Neuronal stem cell (in vitro differentiated cells): ENCODE results near the gene PTGR3.

Source experiments
- DNase-seq: peaks from one replicate; pipeline ENCODE4 v3.0.0-alpha.2; 2013; ENCODE audit warnings: low spot score
- H2AFZ ChIP-seq: one replicate; pipeline ENCODE4 v1.6.1; 2013; ENCODE audit warnings: mild to moderate bottlenecking, low read length, inconsistent platforms
- H2AK5ac ChIP-seq: 2 replicates; pipeline ENCODE4 v1.6.1; 2013; ENCODE audit warnings: low read depth, mild to moderate bottlenecking, inconsistent platforms, low read length, moderate library complexity, mixed read lengths
- H2BK120ac ChIP-seq: 2 replicates; pipeline ENCODE4 v1.6.1; 2013; ENCODE audit warnings: low read depth, mild to moderate bottlenecking, inconsistent platforms, low read length, moderate library complexity, mixed read lengths
- H2BK12ac ChIP-seq: one replicate; pipeline ENCODE4 v1.6.1; 2013; ENCODE audit warnings: low read length, inconsistent platforms
- H2BK15ac ChIP-seq: 2 replicates; pipeline ENCODE4 v1.6.1; 2013; ENCODE audit warnings: mild to moderate bottlenecking, low read length, inconsistent platforms, mixed read lengths
- H2BK5ac ChIP-seq: one replicate; pipeline ENCODE4 v1.6.1; 2013; ENCODE audit warnings: inconsistent platforms, mild to moderate bottlenecking, low read length, moderate library complexity
- H3K14ac ChIP-seq: one replicate; pipeline ENCODE4 v1.6.1; 2013; ENCODE audit warnings: low read length, inconsistent platforms
- H3K18ac ChIP-seq: 2 replicates; pipeline ENCODE4 v1.6.1; 2013; ENCODE audit warnings: low read length, inconsistent platforms
- H3K23ac ChIP-seq: 2 replicates; pipeline ENCODE4 v1.6.1; 2013; ENCODE audit warnings: low read depth, mild to moderate bottlenecking, mixed read lengths, low read length, inconsistent platforms; ENCODE audit not compliant: poor library complexity
- H3K27ac ChIP-seq: replicated peaks from 3 replicates; pipeline ENCODE4 v1.5.1; 2013; ENCODE audit warnings: low read length, inconsistent platforms
- H3K27me3 ChIP-seq, 3 experiments: 2 replicates each; pipeline ENCODE4 v1.6.1; 2013; ENCODE audit warnings: low read length in 3 of 3, mild to moderate bottlenecking in 2 of 3, inconsistent platforms in 1 of 3, low read depth in 1 of 3, mixed read lengths in 1 of 3, moderate library complexity in 1 of 3; ENCODE audit not compliant: control insufficient read depth in 3 of 3, insufficient read depth in 3 of 3
- H3K36me3 ChIP-seq, 2 donors: replicated peaks in 1 of 2; 2 replicates each; pipeline ENCODE4 v1.6.1; 2013; ENCODE audit warnings: low read length in 2 of 2; ENCODE audit not compliant: control insufficient read depth in 2 of 2, insufficient read depth in 2 of 2
- H3K4ac ChIP-seq: 2 replicates; pipeline ENCODE4 v1.6.1; 2013; ENCODE audit warnings: inconsistent platforms, mild to moderate bottlenecking, low read length, moderate library complexity
- H3K4me1 ChIP-seq, 2 donors: 1 replicate in 1 of 2; 2 replicates in 1 of 2; pipeline ENCODE4 v1.6.1; 2013; ENCODE audit warnings: low read length in 2 of 2, low read depth in 1 of 2; ENCODE audit not compliant: control insufficient read depth in 2 of 2, insufficient read depth in 1 of 2
- H3K4me2 ChIP-seq: one replicate; pipeline ENCODE4 v1.6.1; 2013; ENCODE audit warnings: mild to moderate bottlenecking, low read length, inconsistent platforms; ENCODE audit not compliant: insufficient read depth, poor library complexity, severe bottlenecking
- H3K4me3 ChIP-seq, 2 donors: 2 replicates each; pipeline ENCODE4 v1.5.1; 2013; ENCODE audit warnings: low read length in 2 of 2, mild to moderate bottlenecking in 2 of 2, inconsistent platforms in 1 of 2, moderate library complexity in 1 of 2
- H3K79me1 ChIP-seq: one replicate; pipeline ENCODE4 v1.6.1; 2013; ENCODE audit warnings: low read depth, mild to moderate bottlenecking, inconsistent platforms, low read length, moderate library complexity
- H3K9ac ChIP-seq: one replicate; pipeline ENCODE4 v1.6.1; 2013; ENCODE audit warnings: mild to moderate bottlenecking, low read depth, low read length, inconsistent platforms; ENCODE audit not compliant: poor library complexity
- H3K9me3 ChIP-seq, 2 donors: replicated peaks in 1 of 2; 2 replicates each; pipeline versions ENCODE3 to v1.6.1; 2013; ENCODE audit warnings: low read length in 2 of 2, mild to moderate bottlenecking in 2 of 2, inconsistent platforms in 1 of 2, low read depth in 1 of 2, mixed read lengths in 1 of 2, moderate library complexity in 1 of 2; ENCODE audit not compliant: control insufficient read depth in 2 of 2, insufficient read depth in 1 of 2
- H4K8ac ChIP-seq: one replicate; pipeline ENCODE4 v1.6.1; 2013; ENCODE audit warnings: low read depth, mild to moderate bottlenecking, inconsistent platforms, low read length, moderate library complexity
- H4K91ac ChIP-seq: one replicate; pipeline ENCODE4 v1.6.1; 2013; ENCODE audit warnings: low read length, low read depth, mild to moderate bottlenecking, inconsistent platforms; ENCODE audit not compliant: poor library complexity
- WGBS, 2 donors: extraction: QIAGEN DNeasy Blood & Tissue Kit; methylation state at CpG; one replicate each; pipeline ENCODE4 v1.1.7; 2013; ENCODE audit warnings: missing lambda C conversion rate in 2 of 2, mixed read lengths in 1 of 2; ENCODE audit not compliant: insufficient read length in 2 of 2, insufficient replicate concordance in 1 of 2; ENCODE audit errors: extremely low coverage in 2 of 2; 5-methylcytosine and 5-hydroxymethylcytosine counted together

Gene PTGR3

DNA sequence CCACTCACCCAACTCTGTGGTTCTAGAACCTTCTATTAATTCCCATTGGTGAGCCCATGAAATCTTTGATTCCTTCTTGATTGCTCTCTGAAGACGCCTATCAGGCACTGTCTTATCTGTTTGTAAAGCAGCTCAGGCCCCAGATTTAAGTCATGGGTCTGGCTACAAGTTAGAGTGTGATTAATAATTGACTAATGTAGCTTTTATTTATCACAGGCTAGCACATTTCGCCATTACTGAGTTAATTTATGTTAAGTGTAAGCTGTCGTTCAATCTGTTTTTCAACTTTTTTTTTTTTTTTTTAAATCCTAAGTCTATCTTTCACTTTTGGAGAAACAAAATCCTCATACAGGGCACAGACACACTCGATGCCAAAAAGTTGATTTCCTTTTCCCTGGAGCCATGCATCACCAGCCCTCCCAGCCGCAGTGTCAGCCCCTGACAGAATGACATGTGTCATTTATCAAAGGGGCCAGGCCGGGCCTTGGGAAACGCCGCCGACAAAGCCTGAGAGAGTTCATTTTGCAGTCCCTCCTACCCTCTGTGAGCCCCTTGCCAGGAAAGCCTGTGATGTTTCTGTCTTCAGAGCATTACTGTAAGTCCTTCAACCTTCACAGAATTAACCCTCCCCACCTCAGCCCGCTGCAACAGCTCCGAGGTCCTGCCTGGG is 17.5 kb upstream of the PTGR3 start:
- Histone ChIP-seq H2AFZ (peak overlapping the region; percentile 81), H3K4me2 (no peak overlapping the region), H4K8ac (no peak overlapping the region), H2AK5ac (no peak overlapping the region), H3K9me3 (no peaks in the 10 kb centered on the region), H3K36me3 (no peaks in the 10 kb centered on the region), H4K91ac (no peak overlapping the region), H3K4me3 (peak overlapping the region in 1 of 2 donors; percentile 29), H2BK15ac (no peak overlapping the region), H2BK5ac (no peak overlapping the region), H3K4ac (no peak overlapping the region), H3K79me1 (no peaks in the 10 kb centered on the region), H3K4me1 (peaks cover 5 to 29% of the 10 kb centered on the region in 2 donors), H2BK120ac (no peak overlapping the region), H3K9ac (no peak overlapping the region), H3K27me3 (no peaks in the 10 kb centered on the region), H3K27ac (no peak overlapping the region), H3K18ac (no peak overlapping the region), H2BK12ac (no peak overlapping the region), H3K14ac (no peak overlapping the region), H3K23ac (no peak overlapping the region)
- no CpG with 5 or more reads among the region's 11 CpGs for WGBS, 2 donors
- DNase-seq, result peak; percentile 5

DNA sequence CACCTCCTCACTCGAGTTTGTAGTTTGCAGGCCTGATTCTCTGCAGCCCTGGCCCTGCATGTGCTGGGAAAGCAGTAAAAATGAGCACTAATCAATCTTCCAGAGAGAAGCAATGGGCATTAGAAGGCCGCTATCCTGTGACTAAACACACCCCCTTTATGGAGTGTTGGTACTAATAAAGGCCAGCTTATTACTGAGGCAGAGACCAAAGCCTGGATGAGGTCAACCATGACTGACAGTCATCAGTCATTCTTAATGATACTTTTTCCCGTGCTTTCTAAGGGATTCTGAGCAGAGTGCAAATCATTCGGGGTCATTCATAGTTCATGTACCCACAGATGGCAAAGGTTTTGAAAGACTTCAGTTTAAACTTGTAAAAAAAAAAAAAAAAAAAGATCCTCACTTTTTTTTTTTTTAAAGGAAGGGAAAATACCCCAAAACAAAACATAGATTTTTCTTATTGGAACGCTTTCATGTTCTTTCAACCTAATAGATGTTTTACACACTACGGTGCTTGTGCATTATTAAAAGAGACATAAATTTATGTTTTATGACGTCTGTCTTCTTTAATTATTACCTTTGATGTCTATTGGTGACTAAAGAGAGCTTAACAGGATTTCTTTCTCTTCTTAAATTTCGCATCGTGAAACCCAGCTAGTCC is 14.9 kb upstream of the PTGR3 start:
- Histone ChIP-seq H3K36me3 (no peaks in the 10 kb centered on the region), H3K4ac (no peak overlapping the region), H2BK120ac (no peak overlapping the region), H3K79me1 (no peaks in the 10 kb centered on the region), H3K27me3 (no peaks in the 10 kb centered on the region), H2AK5ac (no peak overlapping the region), H2BK12ac (no peak overlapping the region), H4K91ac (no peak overlapping the region), H3K9ac (no peak overlapping the region), H3K18ac (no peak overlapping the region), H3K27ac (no peak overlapping the region), H3K9me3 (no peaks in the 10 kb centered on the region), H3K4me1 (peaks cover 5 to 37% of the 10 kb centered on the region in 2 donors), H2AFZ (no peak overlapping the region), H3K4me2 (no peak overlapping the region), H3K4me3 (no peak overlapping the region), H4K8ac (no peak overlapping the region), H3K14ac (no peak overlapping the region), H2BK15ac (no peak overlapping the region), H3K23ac (no peak overlapping the region), H2BK5ac (no peak overlapping the region)
- no CpG with 5 or more reads among the region's 9 CpGs for WGBS, 2 donors
- DNase-seq, result no peak

DNA sequence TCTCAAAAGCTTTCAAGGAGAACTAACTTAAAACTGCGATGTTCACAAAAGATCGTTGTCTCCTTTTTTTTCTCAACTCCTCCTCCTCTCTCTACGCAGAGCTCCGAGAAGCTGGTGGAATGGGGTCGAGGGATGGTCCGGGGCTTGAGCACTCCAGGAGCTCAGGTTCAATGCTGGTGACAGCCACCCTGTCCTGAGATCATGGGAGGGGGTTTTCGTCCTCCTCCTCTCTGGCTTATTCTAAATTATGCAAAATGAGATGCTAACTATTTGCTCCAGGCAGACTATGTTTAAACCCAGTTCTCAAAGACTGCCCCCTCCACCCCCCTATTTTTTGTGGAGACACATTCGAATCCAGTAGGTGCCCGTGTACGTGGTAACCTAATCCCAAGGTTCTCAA is 13.5 kb upstream of the PTGR3 start:
- Histone ChIP-seq H3K4me3 (no peak overlapping the region), H2AFZ (no peak overlapping the region), H3K14ac (no peak overlapping the region), H3K23ac (no peak overlapping the region), H2BK5ac (no peak overlapping the region), H2AK5ac (no peak overlapping the region), H3K27ac (no peak overlapping the region), H3K4me2 (no peak overlapping the region), H3K79me1 (no peaks in the 10 kb centered on the region), H3K18ac (no peak overlapping the region), H2BK120ac (no peak overlapping the region), H4K8ac (no peak overlapping the region), H3K4me1 (peaks cover 5 to 27% of the 10 kb centered on the region in 2 donors), H3K27me3 (no peaks in the 10 kb centered on the region), H2BK12ac (no peak overlapping the region), H4K91ac (no peak overlapping the region), H3K9ac (no peak overlapping the region), H3K36me3 (no peaks in the 10 kb centered on the region), H2BK15ac (no peak overlapping the region), H3K4ac (no peak overlapping the region), H3K9me3 (no peaks in the 10 kb centered on the region)
- WGBS, 2 donors, result no CpG with 5 or more reads among the region's 10 CpGs
- DNase-seq, result no peak

DNA sequence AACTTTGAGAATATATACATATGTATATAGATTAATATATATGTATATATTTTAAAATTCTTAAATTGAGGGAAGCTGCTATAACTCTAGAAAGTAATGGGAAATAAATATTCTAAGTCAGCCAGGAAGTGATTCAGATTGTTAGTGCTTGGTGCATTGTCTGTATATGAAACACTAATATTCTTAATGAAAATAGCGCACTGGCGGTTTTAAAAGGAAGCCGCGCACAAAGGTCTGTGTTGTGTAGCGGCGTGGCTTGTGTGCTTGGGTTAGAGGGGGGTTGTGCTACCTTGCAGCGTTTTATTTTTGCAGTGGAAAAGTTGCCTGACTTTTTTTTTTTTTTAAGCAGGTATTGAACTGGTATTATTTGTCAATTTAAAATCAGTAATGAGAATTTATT is 13.0 kb upstream of the PTGR3 start:
- no peak overlapping the region for H3K14ac ChIP-seq
- H2AFZ ChIP-seq, result no peak overlapping the region
- no peak overlapping the region for H3K9ac ChIP-seq
- H2BK12ac ChIP-seq, result no peak overlapping the region
- no peak overlapping the region for H3K18ac ChIP-seq
- DNase-seq, result no peak
- no peak overlapping the region for H3K4ac ChIP-seq
- H3K9me3 ChIP-seq, result no peaks in the 10 kb centered on the region
- H3K27me3 ChIP-seq, result no peaks in the 10 kb centered on the region
- no peaks in the 10 kb centered on the region for H3K79me1 ChIP-seq
- H3K4me2 ChIP-seq, result no peak overlapping the region
- no CpG with 5 or more reads among the region's 7 CpGs for WGBS, 2 donors
- H4K8ac ChIP-seq, result no peak overlapping the region
- no peak overlapping the region for H2BK120ac ChIP-seq
- H2BK5ac ChIP-seq, result no peak overlapping the region
- H3K4me1 ChIP-seq, result peaks cover 4 to 22% of the 10 kb centered on the region in 2 donors
- H3K23ac ChIP-seq, result no peak overlapping the region
- H4K91ac ChIP-seq, result no peak overlapping the region
- no peak overlapping the region for H2AK5ac ChIP-seq
- H3K36me3 ChIP-seq, result no peaks in the 10 kb centered on the region
- H3K27ac ChIP-seq, result no peak overlapping the region
- no peak overlapping the region for H2BK15ac ChIP-seq
- H3K4me3 ChIP-seq, result no peak overlapping the region
